A673 (cell line): ENCODE results near the gene MRPL28.

Experiments used
- EZH2 ChIP-seq: fragments of 200-600 bp; sonication (generic); IDR thresholded peaks from 2 replicates; pipeline ENCODE4 v1.6.1; 2017; ENCODE audit warnings: borderline replicate concordance, low read depth, mild to moderate bottlenecking, mixed read lengths, antibody characterized with exemption, low read length; ENCODE audit not compliant: poor library complexity, severe bottlenecking
- TF ChIP-seq, protein P1 (sequence below): fragments of 300-800, 200-600 bp; sonication (generic); conservative IDR thresholded peaks from 2 replicates; pipeline ENCODE4 v1.5.1; 2017; ENCODE audit warnings: low read depth, mild to moderate bottlenecking, antibody characterized with exemption, low read length, moderate library complexity, mixed read lengths

DNA sequence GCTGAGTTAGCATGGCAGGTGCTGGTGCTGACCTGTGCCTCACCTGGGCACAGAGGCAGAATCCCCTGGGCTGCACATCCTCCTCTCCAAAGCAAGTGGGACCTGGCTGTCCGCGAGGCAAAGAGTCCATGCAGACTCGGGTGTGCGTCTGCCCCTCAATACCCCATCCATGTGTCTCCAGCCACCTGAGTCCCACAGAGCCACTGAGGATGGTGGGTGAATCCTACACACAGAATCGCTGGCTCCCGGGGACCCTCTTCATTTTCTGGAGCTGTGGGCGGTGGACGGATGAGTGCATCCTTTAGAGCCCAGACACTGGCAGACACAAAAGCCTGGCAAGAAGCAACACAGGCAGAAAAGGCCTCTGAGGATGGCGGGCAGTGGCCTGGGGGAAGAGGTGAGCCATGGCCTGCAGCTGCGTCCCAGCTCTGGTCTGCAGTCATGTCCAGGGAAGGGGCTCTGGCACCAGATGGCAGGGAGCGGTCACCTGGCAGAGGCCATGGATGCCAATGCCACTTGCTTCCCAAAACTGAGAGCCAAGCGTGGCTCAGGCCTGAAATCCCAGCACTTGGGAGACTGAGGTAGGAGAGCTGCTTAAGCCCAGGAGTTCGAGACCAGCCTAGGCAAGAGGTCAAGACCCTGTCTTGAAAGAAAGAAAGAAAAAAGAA lies 47.7 kb downstream of the MRPL28 start:
- TF ChIP-seq, protein P1, sequence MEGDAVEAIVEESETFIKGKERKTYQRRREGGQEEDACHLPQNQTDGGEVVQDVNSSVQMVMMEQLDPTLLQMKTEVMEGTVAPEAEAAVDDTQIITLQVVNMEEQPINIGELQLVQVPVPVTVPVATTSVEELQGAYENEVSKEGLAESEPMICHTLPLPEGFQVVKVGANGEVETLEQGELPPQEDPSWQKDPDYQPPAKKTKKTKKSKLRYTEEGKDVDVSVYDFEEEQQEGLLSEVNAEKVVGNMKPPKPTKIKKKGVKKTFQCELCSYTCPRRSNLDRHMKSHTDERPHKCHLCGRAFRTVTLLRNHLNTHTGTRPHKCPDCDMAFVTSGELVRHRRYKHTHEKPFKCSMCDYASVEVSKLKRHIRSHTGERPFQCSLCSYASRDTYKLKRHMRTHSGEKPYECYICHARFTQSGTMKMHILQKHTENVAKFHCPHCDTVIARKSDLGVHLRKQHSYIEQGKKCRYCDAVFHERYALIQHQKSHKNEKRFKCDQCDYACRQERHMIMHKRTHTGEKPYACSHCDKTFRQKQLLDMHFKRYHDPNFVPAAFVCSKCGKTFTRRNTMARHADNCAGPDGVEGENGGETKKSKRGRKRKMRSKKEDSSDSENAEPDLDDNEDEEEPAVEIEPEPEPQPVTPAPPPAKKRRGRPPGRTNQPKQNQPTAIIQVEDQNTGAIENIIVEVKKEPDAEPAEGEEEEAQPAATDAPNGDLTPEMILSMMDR: no peak
- no peak for TF ChIP-seq EZH2
